ENCODE results near the gene RPL35. TPM values are rescaled to one million over a fixed set of nuclear protein-coding genes. Genes with fewer than 3 reads are reported as not detected.

RPL35 gene
- 1,984 TPM for total RNA-seq

DNA sequence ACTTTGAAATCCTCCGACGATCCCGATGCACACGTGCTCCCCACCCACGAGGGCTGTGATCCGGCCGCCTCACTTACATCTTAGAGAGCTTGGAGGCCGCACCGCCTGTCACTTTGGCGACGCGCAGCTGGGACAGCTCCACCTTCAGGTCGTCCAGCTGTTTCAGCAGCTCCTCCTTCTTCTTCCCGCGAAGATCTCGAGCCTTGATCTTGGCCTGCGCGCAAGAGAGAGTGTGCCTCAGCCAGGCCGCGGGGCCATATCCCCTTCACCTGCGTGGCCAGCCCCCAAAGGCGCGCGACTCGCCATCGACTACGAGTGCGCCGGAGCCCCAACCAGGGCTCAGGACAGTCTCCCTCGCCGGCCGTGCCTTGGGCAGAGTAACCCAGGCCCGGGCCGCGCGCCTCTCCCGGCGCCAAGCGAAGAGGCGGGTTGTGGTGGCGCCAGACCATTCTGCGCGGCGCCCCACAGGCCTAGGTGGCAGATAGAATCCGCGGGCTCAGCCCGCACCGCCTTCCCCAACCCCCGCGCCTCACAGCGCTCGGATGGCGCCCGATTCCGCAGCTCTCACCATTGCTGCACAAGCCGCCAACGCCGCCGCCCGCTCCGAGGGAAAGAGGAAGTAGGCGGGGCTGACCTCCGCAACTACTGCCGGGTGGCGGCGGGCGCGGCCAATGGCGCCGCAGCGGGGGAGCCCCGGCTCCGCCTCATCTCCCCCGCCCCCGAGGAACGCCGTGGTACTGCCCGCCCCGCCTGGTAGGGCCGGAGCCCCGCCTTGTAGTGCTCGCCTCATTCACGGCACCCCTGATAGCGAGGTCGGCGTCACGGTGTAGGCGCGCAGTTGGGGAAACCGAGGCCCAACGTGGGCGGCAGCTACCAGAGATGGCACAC, at the start of gene RPL35, which contains the start of gene ARPC5L:
TSS of gene RPL35 (minus strand) at position 616 of the 888 bp plus-strand sequence. CDS start at position 571, 45 bp downstream.
TSS of gene ARPC5L (plus strand) at position 789 of the 888 bp plus-strand sequence. CDS start 7,161 bp downstream, outside the sequence.

DNA sequence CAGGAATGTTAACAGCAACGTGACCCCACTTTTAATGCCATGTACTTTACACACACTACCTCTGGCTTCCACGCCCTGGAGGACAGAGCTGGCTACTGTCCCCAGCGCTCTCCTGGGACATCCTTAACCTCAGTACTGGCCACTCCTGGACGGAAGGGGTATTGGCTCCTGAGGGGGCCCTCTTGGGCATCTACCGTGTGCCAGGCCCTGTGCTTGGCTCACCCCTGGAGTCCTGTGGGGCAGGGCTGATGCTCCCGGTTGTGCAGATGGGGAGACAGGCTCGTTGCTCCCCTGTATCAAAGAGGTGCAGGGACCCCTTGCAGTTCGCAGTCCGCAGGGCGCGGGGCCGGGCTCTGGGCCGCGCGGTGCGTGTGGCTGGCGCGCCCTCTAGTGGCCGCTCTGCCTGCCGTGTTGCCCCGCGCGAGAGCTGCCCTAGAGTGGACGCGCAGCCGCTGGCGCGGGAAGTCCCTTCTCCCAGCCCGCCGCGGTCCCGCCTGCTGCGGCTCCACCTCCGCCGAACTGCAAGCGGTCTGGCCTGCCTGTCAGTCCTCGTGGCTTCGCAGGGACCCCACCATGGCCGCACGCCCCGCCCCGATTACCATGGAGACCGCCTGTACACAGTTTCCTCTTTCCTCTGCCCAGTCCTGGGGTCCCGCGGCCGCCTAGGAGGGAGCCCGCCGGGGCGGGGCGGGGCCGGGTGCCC, 8.8 kb downstream of the RPL35 start, which contains the start of gene WDR38:
TSS of gene WDR38 (plus strand) at position 632 of the 703 bp plus-strand sequence. CDS start 72 bp downstream, outside the sequence.

Small RNA genes within 50 kb of the gene (small RNA-seq; reads per million reads assigned to genes)
- gene RNU4-82P (ENCODE audit: low replicate concordance) = not detected

Other genes starting within 250 kb of the RPL35 start
- gene NR6A1, start 90.6 kb downstream of the RPL35 start, total RNA-seq = 1.2 TPM
- 33.7 TPM for gene OLFML2A, start 84.8 kb downstream of the RPL35 start, total RNA-seq
- not detected for gene WDR38, start 8.5 kb downstream of the RPL35 start, total RNA-seq
- 15.4 TPM for gene ARPC5L, start 173 bp upstream of the RPL35 start, total RNA-seq
- gene GOLGA1, start 79.1 kb upstream of the RPL35 start, total RNA-seq = 13.8 TPM

Measured in metanephros (tissue), 2 donors.